Stimulated activated CD8-positive, alpha-beta memory T cell treated with anti-CD3 and anti-CD28 coated beads, Interleukin-12 subunit alpha, Interleukin-12 subunit beta, amount 100 ng/mL, for 24 hours (primary cell): ENCODE measurements around the gene SGPL1.
"Not testable (repeated sequence)": the region's sequence is repeated elsewhere in the genome, so short reads cannot be mapped to it uniquely, and the experiment has no call there.

Experiments used
- DNase-seq: peaks from one replicate; pipeline ENCODE4 v3.0.0-alpha.2; 2020; ENCODE audit errors: extremely low read depth

Gene SGPL1

GRCh38 chr10:70843333-70843732 lies 27.6 kb downstream of the SGPL1 start:
- no peak for DNase-seq

GRCh38 chr10:70843776-70844489 lies 28.2 kb downstream of the SGPL1 start:
- DNase-seq: no peak

- DNase-seq: no peak
These were observed 29.5 kb downstream of the SGPL1 start for GRCh38 chr10:70845256-70845655.

GRCh38 chr10:70845816-70846215 lies 30.1 kb downstream of the SGPL1 start:
- no peak for DNase-seq

- no peak for DNase-seq
These were observed 31.0 kb downstream of the SGPL1 start for GRCh38 chr10:70846795-70847194.

GRCh38 chr10:70847659-70848360 lies 32.1 kb downstream of the SGPL1 start:
- DNase-seq: no peak

- no peak for DNase-seq
These were observed 33.9 kb downstream of the SGPL1 start for GRCh38 chr10:70849582-70850016.

GRCh38 chr10:70850097-70850496 lies 34.3 kb downstream of the SGPL1 start:
- no peak for DNase-seq

GRCh38 chr10:70851597-70852475 lies 36.1 kb downstream of the SGPL1 start:
- DNase-seq: no peak

- DNase-seq: no peak
These were observed 37.3 kb downstream of the SGPL1 start for GRCh38 chr10:70853038-70853437.

GRCh38 chr10:70853457-70853856 lies 37.7 kb downstream of the SGPL1 start:
- no peak for DNase-seq

- no peak for DNase-seq
These were observed 40.7 kb downstream of the SGPL1 start for GRCh38 chr10:70856454-70856853.

- no peak for DNase-seq
These were observed 43.0 kb downstream of the SGPL1 start for GRCh38 chr10:70858759-70859158.

GRCh38 chr10:70861495-70862197 lies 45.9 kb downstream of the SGPL1 start:
- DNase-seq: not testable (repeated sequence)

GRCh38 chr10:70863470-70864160 lies 47.9 kb downstream of the SGPL1 start:
- no peak for DNase-seq

GRCh38 chr10:70864935-70865334 lies 49.2 kb downstream of the SGPL1 start:
- DNase-seq: no peak

- no peak for DNase-seq
These were observed 50.7 kb downstream of the SGPL1 start for GRCh38 chr10:70866424-70866823.

GRCh38 chr10:70872291-70872690 lies 56.5 kb downstream of the SGPL1 start:
- DNase-seq: no peak

- DNase-seq: no peak
These were observed 58.3 kb downstream of the SGPL1 start for GRCh38 chr10:70874061-70874460.

- no peak for DNase-seq
These were observed 63.5 kb downstream of the SGPL1 start for GRCh38 chr10:70879207-70879606.

GRCh38 chr10:70880077-70880534 lies 64.4 kb downstream of the SGPL1 start:
- peak; percentile 45 for DNase-seq
